HG03521 (cell line): ENCODE results near the gene MAL.
"Not testable (repeated sequence)": the region's sequence is repeated elsewhere in the genome, so short reads cannot be mapped to it uniquely, and the experiment has no call there.

Source experiments
- ATAC-seq: cut with Tn5 transposase; IDR thresholded peaks from one replicate; pipeline ENCODE4 v1.9.1; 2021; ENCODE audit warnings: mild to moderate bottlenecking, moderate library complexity; ENCODE audit not compliant: unreplicated experiment

MAL gene

DNA sequence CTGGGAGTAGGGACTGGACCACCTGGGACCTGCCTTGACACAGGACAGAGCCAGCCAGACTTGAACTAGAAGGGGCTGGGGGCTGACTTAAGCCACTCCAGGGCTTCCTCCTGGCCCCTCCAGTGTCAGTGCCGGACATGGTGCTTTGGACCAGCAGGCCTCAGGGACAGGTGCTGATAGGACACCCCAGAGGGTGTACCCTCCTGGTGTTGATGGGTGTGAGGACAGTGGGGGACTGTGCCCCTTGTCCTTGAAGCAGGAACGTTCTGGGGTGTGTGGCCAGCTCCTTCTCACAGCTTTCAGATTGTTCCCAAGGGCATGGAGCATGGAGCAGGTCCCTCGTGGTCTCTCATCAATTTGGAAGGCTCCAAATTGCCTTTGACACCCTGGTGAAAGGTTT is 6.8 kb downstream of the MAL start:
- no peak for ATAC-seq

DNA sequence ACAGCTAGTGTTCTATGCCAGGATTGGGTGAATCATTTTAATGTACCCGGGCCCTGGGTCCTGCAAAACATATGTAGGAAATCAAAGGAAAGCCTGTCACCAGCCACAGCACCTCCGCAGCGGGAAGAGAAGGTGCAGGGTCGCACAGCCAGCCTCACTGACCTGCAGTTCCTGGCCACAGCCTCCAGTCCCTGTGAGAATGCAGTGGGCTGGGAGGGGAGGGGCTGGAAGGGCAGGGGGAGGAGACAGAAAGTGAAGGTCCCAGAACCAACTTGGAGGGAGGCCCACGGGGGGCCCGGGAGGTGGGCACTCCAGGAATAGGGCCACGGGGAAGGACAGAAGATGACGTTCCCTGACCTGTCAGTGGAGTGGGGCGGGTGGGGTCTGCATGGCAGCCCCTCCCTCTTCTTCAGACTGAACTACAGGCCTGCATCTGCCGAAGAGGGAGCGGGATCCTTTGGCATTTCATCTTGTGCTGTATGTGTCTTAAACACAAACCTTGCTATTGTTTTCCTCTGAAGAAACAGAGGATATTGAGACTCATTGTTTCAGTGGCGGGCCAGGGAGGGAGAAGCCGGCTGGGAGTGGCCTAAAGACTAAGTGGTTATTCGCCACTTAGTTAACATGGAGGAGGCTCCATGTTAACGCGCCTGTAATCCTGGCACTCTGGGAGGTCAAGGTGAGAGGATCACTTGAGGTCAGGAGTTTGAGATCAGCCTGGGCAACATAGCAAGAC is 7.5 kb downstream of the MAL start:
- no peak for ATAC-seq

DNA sequence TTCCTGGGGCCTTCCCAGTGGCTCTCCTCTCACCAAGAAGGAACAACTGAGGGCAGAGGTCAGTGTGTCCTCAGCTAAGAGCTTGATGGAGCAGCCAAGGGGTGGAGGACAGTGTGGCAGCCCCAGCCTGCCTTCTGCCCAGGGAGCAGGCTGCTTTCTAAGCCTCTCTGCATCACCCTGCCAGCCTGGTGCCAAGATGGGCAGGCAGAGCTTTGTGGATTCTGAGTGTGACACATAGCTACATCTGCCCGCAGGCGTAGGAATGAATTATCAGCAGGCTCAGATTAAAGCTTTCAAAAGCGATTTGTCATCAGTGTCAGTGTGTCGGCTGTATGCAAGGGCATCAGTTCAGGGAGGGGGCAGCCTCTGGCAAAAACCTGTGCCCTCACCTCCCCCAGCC is 8.7 kb downstream of the MAL start:
- ATAC-seq: no peak

DNA sequence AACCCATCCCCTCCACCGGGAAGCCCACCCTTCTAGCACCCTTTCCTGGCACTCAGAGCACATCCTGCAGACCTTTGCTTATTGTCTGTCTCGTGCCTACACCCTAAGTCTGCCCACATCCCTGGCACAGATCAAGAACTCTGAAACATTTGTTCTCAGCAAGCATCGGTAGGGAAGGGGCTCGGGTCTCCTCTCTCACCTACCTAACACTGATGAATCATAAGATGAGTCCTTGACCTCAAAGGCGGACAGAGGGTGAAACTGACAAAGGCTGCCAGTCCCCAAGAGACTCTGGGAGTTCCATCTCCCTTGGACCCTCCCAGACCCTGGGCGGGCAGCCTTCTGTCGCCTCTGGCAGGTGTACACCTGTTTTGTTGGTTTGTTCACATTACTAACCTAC is 9.3 kb downstream of the MAL start:
- ATAC-seq: no peak

DNA sequence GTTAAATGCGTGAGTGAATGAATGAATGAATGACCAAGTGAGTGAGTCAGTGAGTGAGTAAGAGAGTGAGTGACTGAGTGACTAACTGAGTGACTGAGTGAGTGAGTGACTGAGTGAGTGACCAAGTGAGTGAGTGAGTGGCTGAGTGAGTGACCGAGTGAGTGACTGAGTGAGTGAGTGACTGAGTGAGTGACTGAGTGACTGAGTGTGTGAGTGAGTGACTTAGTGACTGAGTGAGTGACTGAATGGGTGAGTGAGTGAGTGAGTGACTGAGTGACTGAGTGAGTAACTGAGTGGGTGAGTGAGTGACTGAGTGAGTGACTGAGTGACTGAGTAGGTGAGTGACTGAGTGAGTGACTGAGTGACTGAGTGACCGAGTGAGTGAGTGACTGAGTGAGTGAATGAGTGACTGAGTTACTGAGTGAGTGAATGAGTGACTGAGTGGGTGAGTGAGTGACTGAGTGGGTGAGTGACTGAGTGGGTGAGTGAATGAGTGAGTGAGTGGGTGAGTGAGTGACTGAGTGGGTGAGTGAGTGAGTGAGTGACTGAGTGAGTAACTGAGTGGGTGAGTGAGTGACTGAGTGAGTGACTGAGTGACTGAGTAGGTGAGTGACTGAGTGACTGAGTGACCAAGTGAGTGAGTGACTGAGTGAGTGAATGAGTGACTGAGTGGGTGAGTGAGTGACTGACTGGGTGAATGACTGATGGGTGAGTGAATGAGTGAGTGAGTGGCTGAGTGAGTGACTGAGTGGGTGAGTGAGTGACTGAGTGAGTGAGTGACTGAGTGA is 11.3 kb downstream of the MAL start:
- no peak for ATAC-seq

DNA sequence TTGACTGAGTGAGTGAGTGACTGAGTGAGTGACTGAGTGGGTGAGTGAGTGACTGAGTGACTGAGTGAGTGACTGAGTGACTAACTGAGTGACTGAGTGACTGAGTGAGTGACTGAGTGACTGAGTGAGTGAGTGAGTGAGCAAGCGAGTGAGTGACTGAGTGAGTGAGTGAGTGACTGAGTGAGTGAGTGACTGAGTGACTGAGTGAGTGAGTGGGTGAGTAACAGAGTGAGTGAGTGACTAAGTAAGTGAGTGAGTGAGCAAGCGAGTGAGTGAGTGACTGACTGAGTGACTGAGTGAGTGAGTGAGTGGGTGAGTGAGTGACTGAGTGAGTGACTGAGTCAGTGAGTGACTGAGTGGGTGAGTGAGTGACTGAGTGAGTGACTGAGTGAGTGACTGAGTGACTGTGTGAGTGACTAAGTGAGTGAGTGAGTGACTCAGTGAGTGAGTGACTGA is 11.9 kb downstream of the MAL start:
- ATAC-seq: no peak

DNA sequence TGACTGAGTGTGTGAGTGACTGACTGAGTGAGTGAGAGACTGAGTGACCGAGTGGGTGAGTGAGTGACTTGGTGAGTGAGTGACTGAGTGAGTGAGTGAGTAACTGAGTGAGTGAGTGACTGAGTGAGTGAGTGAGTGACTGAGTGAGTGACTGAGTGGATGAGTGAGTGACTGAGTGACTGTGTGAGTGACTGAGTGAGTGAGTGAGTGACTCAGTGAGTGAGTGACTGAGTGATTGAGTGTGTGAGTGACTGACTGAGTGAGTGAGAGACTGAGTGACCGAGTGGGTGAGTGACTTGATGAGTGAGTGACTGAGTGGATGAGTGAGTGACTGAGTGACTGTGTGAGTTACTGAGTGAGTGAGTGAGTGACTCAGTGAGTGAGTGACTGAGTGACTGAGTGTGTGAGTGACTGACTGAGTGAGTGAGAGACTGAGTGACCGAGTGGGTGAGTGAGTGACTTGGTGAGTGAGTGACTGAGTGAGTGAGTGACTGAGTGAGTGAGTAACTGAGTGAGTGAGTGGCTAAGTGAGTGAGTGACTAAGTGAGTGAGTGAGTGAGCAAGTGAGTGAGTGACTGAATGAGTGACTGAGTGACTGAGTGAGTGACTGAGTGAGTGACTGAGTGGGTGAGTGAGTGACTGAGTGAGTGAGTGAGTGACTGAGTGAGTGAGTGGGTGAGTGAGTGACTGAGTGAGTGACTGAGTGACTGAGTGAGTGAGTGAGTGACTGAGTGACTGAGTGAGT is 12.5 kb downstream of the MAL start:
- not testable (repeated sequence) for ATAC-seq

DNA sequence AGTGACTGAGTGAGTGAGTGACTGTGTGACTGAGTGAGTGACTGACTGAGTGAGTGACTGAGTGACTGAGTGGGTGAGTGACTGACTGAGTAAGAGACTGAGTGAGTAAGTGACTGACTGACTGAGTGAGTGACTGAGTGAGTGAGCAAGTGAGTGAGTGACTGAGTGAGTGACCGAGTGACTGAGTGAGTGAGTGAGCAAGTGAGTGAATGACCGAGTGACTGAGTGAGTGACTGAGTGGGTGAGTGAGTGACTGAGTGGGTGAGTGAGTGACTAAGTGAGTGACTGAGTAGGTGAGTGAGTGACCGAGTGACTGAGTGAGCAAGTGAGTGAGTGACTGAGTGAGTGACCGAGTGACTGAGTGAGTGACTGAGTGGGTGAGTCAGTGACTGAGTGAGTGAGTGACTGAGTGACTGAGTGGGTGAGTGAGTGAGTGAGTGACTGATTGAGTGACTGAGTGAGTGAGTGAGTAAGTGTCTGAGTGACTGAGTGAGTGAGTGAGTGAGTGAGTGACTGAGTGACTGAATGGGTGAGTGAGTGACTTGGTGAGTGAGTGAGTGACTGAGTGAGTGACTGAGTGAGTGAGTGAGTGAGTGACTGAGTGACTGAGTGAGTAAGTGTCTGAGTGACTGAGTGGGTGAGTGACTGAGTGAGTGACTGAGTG is 13.3 kb downstream of the MAL start:
- no peak for ATAC-seq

DNA sequence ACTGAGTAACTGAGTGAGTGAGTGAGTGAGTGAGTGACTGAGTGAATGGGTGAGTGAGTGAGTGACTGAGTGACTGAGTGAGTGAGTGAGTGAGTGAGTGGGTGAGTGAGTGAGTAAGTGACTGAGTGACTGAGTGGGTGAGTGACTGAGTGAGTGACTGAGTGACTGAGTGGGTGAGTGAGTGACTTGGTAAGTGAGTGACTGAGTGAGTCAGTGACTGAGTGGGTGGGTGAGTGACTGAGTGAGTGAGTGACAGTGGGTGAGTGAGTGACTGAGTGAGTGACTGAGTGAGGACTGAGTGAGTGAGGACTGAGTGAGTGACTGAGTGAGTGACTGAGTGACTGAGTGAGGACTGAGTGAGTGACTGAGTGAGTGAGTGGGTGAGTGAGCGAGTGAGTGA is 13.9 kb downstream of the MAL start:
- ATAC-seq: no peak

DNA sequence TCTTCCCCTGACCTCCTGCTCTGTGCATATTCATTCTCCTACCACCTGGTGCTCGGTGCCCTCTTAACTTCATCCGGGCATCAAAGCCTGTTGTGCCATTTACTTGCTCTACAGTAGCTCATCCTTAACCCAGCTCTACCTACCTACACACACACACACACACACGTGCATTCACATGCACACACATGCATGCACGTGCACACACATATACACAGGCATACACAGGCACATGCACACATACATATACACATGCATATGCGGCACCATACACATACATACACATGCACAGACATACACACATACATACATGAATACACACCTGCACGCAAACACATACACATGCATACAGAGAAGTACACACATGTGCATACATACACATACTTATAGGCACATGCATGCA is 14.5 kb downstream of the MAL start:
- no peak for ATAC-seq

DNA sequence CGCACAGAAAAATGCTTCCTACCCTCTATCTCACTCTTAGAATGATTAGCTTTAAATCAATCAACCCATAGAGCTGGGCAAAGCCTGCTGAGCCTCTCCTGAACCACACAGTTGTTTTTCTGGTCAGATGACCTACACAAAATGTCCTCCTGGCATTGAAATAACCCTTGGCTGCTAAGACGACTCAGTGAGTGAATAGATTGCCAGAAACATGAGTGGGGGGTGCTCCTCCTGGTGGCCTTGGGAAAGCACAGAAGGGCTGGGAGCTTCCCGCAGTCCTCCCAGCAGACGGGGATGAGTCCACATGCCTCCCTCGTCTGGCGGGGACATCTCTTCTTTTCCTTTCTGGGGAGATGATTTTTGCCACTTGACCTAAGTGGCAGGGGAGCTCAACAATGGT is 14.9 kb downstream of the MAL start:
- no peak for ATAC-seq

DNA sequence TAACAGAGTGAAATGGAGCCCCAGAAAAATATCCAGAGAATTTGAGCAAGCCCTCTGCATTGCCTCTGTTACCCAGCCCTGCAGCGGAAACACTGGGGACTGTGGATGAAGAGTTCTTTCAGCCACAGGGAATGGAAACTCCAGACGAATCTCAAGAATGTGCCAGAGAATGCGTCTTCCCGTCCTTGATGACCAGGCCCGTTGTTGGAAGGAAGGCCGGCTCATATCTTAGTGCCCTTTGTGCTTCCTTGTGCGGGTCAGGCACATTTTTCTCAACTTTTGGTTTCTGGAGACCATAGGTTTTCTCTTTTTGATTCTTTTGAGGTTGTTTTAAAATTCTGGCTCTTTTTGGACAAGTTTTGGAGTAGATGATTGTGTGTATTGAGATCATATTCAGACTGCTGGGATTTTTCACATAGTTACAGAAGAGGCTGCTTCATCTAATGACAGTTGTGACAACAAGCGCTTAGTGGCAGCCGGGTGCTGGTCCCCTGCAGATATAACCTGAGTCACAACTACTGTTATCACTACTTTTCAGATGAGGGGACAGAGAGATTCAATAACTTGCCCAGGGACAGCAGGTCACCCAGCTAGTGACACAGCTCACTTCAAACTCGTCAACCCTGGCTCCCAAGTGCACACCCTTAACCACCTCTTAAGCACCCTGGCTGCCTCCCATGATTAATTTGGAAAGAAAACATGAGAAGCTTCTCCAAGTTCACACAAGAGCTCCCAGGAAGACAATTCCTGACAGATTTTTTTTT is 15.7 kb downstream of the MAL start:
- ATAC-seq: no peak

DNA sequence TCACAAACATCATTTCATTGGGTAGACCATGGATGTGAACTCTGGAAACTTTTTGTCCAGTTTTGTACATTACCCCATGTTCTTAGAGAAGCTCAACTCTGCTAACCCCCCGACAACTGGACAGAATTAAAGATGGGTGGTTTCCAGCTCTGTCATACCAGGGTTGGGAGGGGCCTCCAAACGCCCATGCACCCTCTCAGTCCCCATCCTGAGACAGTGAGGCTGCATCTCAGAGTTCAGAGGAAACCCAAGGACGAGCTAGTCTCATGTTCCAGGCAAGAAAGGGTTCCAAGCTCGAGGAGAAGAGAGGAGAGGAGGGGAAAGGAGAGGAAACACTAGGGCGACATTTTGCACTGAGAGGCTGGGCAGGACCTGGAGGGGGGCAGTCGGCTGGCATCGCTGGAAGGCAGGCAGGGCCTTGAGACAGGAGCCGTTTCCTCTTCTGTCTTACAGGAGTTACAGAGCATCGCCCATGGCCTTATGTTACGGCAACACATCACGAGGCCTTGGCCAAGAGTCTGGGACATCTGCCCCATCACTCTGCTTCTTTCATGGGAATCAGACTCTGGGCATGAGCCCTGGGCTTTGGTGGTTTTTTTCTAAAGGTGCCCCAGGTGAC is 16.4 kb downstream of the MAL start:
- no peak for ATAC-seq

DNA sequence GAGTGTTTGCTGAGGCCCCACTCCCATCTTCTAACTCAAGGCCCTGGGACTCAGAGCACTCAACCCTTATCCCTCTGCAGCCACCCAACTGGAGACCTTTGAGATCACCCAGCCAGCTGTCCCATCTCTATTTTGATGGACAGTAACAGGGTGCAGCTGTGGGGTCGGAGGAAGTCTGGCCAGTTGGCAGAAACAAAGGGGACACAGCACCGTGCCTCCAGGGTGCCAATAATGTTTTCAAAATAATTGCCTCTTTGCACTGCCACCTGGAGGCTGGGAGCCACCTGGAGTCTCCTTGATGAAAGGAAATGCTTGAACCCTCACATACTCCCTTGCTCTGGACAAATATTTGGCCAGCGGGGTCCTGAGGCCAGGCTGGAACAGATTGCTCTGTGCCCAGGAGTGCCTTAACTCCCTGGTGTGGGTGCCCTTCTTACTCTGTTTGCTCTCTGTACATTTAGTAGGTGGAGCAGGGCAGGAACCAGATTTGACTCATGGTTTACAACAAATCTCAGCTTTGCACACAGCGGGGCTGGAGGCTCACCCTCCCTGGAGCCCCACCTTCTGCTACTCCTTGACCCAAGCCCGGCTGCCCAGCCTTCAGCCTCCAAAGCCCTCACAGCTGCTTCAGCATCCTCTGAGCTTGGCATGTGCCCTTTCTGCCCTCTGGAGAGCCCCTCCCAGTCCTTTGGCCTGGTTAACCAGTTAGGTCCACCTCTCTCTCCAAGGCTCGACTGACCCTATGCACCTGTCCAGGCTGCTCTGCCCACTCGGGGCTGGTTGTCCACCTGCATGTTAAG is 17.2 kb downstream of the MAL start:
- ATAC-seq: no peak

DNA sequence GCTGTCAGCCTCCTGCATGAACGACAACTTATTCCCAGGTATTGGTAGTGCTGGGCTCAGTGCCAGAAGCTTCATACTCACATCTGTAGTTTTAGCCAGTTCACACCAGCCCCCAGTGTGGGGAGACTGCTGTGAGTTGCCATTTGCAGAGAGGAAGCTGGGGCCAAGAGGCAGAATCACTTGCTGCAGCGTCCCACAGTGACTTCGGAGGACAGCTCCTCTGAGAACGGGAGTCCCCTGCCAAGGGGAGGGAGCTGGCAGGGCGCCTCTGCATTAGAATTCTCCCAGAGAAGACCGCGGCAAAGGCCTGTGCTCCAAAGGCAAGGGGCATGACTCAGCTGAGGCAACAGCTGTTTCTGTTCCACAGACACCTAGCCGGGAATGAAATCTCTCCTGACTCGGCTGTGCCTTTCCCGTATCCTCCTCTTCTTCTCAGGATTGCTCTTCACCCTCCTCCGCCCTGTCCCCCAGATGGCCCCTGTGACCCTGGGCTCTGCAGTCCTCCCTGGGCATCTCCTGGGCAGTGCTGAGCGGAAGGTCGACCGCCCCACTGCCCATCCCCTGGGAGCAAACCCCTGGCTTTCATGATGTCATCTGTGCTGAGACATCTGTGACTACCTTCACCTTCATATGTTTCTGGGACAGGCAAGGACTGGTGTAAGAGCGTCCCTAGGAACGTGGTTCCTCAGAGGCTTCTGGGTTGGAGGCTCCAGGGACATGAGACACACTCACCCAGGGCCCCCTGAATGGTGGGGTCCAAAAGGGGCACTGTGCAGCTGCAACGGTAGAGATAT is 18.0 kb downstream of the MAL start:
- no peak for ATAC-seq

DNA sequence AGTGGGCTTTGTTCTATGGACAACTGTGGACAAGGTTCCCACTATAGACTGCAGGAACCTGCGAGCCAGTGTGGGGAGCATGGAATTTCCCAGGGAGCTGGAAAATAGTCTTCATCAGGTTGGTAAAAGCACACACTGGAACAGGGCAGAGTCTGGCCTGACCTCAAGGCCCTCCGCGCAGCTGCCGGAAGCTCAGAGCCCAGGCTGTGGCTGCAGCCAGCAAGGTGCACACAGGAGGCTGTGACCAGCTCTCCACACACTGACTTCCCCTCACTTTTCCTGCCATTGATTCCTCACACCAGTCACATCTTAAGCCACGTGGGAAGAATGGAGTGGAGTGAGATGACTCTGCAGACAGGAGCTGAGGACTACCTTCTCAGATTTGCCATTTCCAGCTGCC is 19.1 kb downstream of the MAL start:
- ATAC-seq: no peak

DNA sequence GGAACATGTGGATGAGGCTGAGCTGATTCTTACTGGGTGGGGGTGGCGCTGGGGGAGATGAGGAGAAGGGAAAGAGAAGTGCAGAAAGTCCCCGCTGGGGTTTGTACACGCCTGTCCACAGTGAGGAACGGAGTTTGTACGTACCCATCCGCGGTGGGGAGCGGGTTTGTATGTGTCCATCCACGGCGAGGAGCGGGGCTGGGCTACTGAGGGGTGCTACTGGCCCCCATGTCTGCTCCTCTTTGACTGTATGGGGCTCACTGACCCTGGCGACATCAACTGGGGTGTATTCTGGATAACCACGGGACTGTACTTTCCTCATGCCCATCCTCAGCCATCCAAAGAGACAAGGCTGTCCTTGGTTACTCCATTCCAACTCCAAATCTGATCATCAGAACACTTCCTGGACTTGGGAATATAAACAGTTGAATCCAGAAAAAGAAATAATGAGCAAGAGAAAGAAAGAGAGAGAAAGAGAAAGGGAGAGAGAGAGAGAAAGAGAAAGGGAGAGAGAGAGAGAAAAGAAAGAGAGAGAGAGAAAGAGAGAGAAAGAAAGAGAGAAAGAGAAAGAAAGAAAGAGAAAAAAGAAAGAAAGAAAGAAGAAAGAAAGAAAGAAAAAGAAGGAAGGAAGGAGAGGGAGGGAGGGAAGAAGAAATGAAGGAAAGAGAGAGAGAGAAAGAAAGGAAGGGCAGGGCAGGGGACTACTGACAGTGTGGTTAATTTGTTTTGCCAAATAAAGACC is 21.0 kb downstream of the MAL start:
- ATAC-seq: no peak
